B cell (primary cell): ENCODE measurements around the gene NEK5. TPM values are rescaled to one million over a fixed set of nuclear protein-coding genes. Genes with fewer than 3 reads are reported as not detected.

Experiments used
- ATAC-seq: fragments of 200-7000 bp; cut with Tn5 transposase; one replicate; pipeline ENCODE4 v1.10.0; 2021; ENCODE audit warnings: low read depth, mild to moderate bottlenecking, moderate number of reproducible peaks, moderate library complexity
- CTCF ChIA-PET: fragments of 350-600 bp; sonication (Branson Sonifier 250); formaldehyde crosslinking; loops from one replicate; lab custom pipeline; 2021; ENCODE audit warnings: antibody characterized with exemption, inconsistent platforms; lab: Charles Lee
- POLR2A ChIA-PET: fragments of 350-600 bp; sonication (Branson Sonifier 250); formaldehyde crosslinking; loops from one replicate; lab custom pipeline; 2021; ENCODE audit warnings: antibody characterized with exemption; lab: Charles Lee
- DNase-seq: peaks from one replicate; pipeline ENCODE4 v3.0.0; 2013
- H2AFZ ChIP-seq: 2 replicates; pipeline ENCODE4 v1.6.1; 2012; ENCODE audit warnings: mild to moderate bottlenecking, low read depth, low read length; ENCODE audit not compliant: insufficient read depth, poor library complexity, severe bottlenecking
- H3K27ac ChIP-seq, 2 donors: 1 replicate in 1 of 2; 2 replicates in 1 of 2; pipeline ENCODE4 v1.5.1; 2012 to 2013; ENCODE audit warnings: low read length in 2 of 2, mild to moderate bottlenecking in 2 of 2, moderate library complexity in 1 of 2
- H3K27me3 ChIP-seq, 4 experiments: fragments of 200-600 bp in 1 of 4; sonication (generic) in 1 of 4; replicated peaks in 1 of 4; 1 replicate in 2 of 4; 2 replicates in 2 of 4; pipeline versions ENCODE4 v1.6.1 to v1.7.0; 2013 to 2016; ENCODE audit warnings: low read length in 3 of 4, mild to moderate bottlenecking in 2 of 4, mixed read lengths in 1 of 4, moderate library complexity in 1 of 4; ENCODE audit not compliant: insufficient read depth in 4 of 4, control insufficient read depth in 3 of 4; ENCODE audit errors: control extremely low read depth in 1 of 4
- H3K36me3 ChIP-seq, 2 experiments: replicated peaks in 1 of 2; 1 replicate in 1 of 2; 2 replicates in 1 of 2; pipeline versions ENCODE4 v1.6.1 to v1.7.1; 2013; ENCODE audit warnings: low read length in 1 of 2; ENCODE audit not compliant: insufficient read depth in 2 of 2, control insufficient read depth in 1 of 2; ENCODE audit errors: control extremely low read depth in 1 of 2, extremely low read depth in 1 of 2
- H3K4me1 ChIP-seq, 2 donors: fragments of 200-600 bp in 1 of 2; sonication (generic) in 1 of 2; 1 replicate in 1 of 2; 2 replicates in 1 of 2; pipeline versions ENCODE4 v1.5.1 to v1.6.1; 2013 to 2017; ENCODE audit warnings: low read length in 2 of 2; ENCODE audit not compliant: control insufficient read depth in 2 of 2, insufficient read depth in 2 of 2
- H3K4me2 ChIP-seq: replicated peaks from 2 replicates; pipeline ENCODE3; 2012; ENCODE audit warnings: mild to moderate bottlenecking, low read depth, low read length; ENCODE audit not compliant: poor library complexity, severe bottlenecking
- H3K4me3 ChIP-seq, 5 experiments: fragments of 200-600 bp in 1 of 5; sonication (generic) in 1 of 5; 1 replicate in 3 of 5; 2 replicates in 2 of 5; pipeline versions ENCODE4 v1.5.1 to v1.7.0; 2011 to 2016; ENCODE audit warnings: low read length in 4 of 5, mild to moderate bottlenecking in 4 of 5, low read depth in 2 of 5, control low read depth in 1 of 5, moderate library complexity in 1 of 5; ENCODE audit not compliant: insufficient read depth in 1 of 5; ENCODE audit errors: control extremely low read depth in 1 of 5, extremely low read depth in 1 of 5
- H3K79me2 ChIP-seq: fragments of 200-600 bp; sonication (generic); one replicate; pipeline ENCODE4 v1.6.0; 2016; ENCODE audit warnings: low read length; ENCODE audit not compliant: control insufficient read depth, insufficient read depth
- H3K9ac ChIP-seq: fragments of 200-600 bp; sonication (generic); 2 replicates; pipeline ENCODE4 v1.6.1; 2017; ENCODE audit warnings: mild to moderate bottlenecking, low read length, moderate library complexity
- H3K9me3 ChIP-seq, 3 donors: one replicate each; pipeline versions ENCODE4 v1.6.1 to v1.7.1; 2013; ENCODE audit warnings: low read length in 2 of 3; ENCODE audit not compliant: control insufficient read depth in 2 of 3, insufficient read depth in 1 of 3; ENCODE audit errors: control extremely low read depth in 1 of 3
- H4K20me1 ChIP-seq: 2 replicates; pipeline ENCODE4 v1.6.0; 2012; ENCODE audit warnings: mild to moderate bottlenecking, low read length; ENCODE audit not compliant: insufficient read depth, control insufficient read depth, poor library complexity, severe bottlenecking
- H3K27ac Mint-ChIP-seq: one replicate; pipeline ENCODE4 v1.8.0; 2021; ENCODE audit warnings: mixed read lengths
- H3K27me3 Mint-ChIP-seq: one replicate; pipeline ENCODE4 v1.8.0; 2021; ENCODE audit warnings: mixed read lengths
- H3K4me1 Mint-ChIP-seq: one replicate; pipeline ENCODE4 v1.8.0; 2021; ENCODE audit warnings: mixed read lengths
- H3K4me3 Mint-ChIP-seq: one replicate; pipeline ENCODE4 v1.8.0; 2021; ENCODE audit warnings: mixed read lengths
- H3K9me3 Mint-ChIP-seq: one replicate; pipeline ENCODE4 v1.8.0; 2022; ENCODE audit warnings: mixed read lengths; ENCODE audit not compliant: insufficient read depth
- CTCF ChIP-seq: fragments of 200-600 bp; IDR thresholded peaks from one replicate; pipeline ENCODE4 v1.8.0; 2022; ENCODE audit warnings: antibody characterized with exemption, mild to moderate bottlenecking
- EZH2 ChIP-seq: IDR thresholded peaks from 2 replicates; pipeline ENCODE4 v1.6.1; 2012; ENCODE audit warnings: borderline replicate concordance, low read depth, mild to moderate bottlenecking, moderate library complexity, low read length; ENCODE audit not compliant: insufficient read depth, poor library complexity, severe bottlenecking
- WGBS: methylation state at CpG from one replicate; pipeline ENCODE4 v1.1.5; 2013; ENCODE audit warnings: missing lambda C conversion rate; ENCODE audit not compliant: insufficient coverage; 5-methylcytosine and 5-hydroxymethylcytosine counted together
- intact Hi-C: fragments of 100-400 bp; cut with micrococcal nuclease; formaldehyde crosslinking; loops from one replicate; pipeline ENCODE4 v1.10.0; 2022
- polyA plus RNA-seq: library from polyadenylated mRNA; depleted of rRNA; stranded (reverse); fragments of >200 nt; gene quantifications from 2 replicates; pipeline ENCODE4 v1.2.3, GENCODE V29; 2012
- total RNA-seq, 2 donors: library from RNA; stranded (reverse); fragments of 120-200 nt in 1 of 2; gene quantifications; 1 replicate in 1 of 2; 2 replicates in 1 of 2; pipeline versions ENCODE4 v1.2.3 to v1.2.4, GENCODE V29; 2013 to 2022

The NEK5 gene
- total and polyA plus RNA-seq, 2 donors (not counting 1 experiment from before 2014, with no cell fraction given): not detected

GRCh38 chr13:51999510-51999911 is 129.4 kb downstream of the NEK5 start:
- TF ChIP-seq EZH2 (no peak), CTCF (no peak)
- no peaks in the 10 kb centered on the region for H3K9me3 ChIP-seq
- H3K4me3 Mint-ChIP-seq: no peak overlapping the region
- H3K4me2 ChIP-seq: no peak overlapping the region
- no peak overlapping the region for H3K9ac ChIP-seq
- no peaks in the 10 kb centered on the region for H3K9me3 Mint-ChIP-seq
- H3K27me3 Mint-ChIP-seq: peaks cover 39% of the 10 kb centered on the region
- H3K27ac ChIP-seq: no peak overlapping the region
- H2AFZ ChIP-seq: no peak overlapping the region
- no peak overlapping the region for H3K4me3 ChIP-seq
- ChIA-PET POLR2A (no interaction called here), CTCF (interaction anchor here (1.0 to 3.1 kb wide), 2 partner anchors 13 to 128 kb away, joined by 3 to 9 read pairs; partner anchors contain the start of gene ALG11)
- peaks cover 0 to 24% (median 2%) of the 10 kb centered on the region in 4 experiments for H3K27me3 ChIP-seq
- H4K20me1 ChIP-seq: no peaks in the 10 kb centered on the region
- ATAC-seq (no peak), DNase-seq (no peak)
- no peaks in the 10 kb centered on the region for H3K79me2 ChIP-seq
- H3K36me3 ChIP-seq: no peaks in the 10 kb centered on the region
- WGBS: 96% methylated on average over 13 of the region's 13 CpGs
- H3K4me1 ChIP-seq: no peaks in the 10 kb centered on the region
- intact Hi-C loops: no loop called here
- H3K4me1 Mint-ChIP-seq: no peaks in the 10 kb centered on the region
- no peak overlapping the region for H3K27ac Mint-ChIP-seq

- TF ChIP-seq EZH2 (no peak), CTCF (no peak)
- 65% methylated on average over 5 of the region's 6 CpGs for WGBS
- DNase-seq: no peak
- Histone ChIP-seq H3K27me3 (peaks cover 0 to 24% (median 2%) of the 10 kb centered on the region in 4 experiments), H3K4me3 (no peak overlapping the region), H3K4me2 (no peak overlapping the region), H3K27ac (no peak overlapping the region), H3K9ac (no peak overlapping the region), H3K4me1 (no peaks in the 10 kb centered on the region), H3K79me2 (no peaks in the 10 kb centered on the region), H4K20me1 (no peaks in the 10 kb centered on the region), H2AFZ (no peak overlapping the region), H3K9me3 (no peaks in the 10 kb centered on the region), H3K36me3 (no peaks in the 10 kb centered on the region)
- CTCF ChIA-PET: interaction anchor here (0.6 to 1.0 kb wide), 2 partner anchors 124 to 128 kb away, joined by 3 read pairs; no protein-coding TSS in a partner anchor
- Mint-ChIP-seq H3K9me3 (no peaks in the 10 kb centered on the region), H3K27me3 (peaks cover 39% of the 10 kb centered on the region), H3K27ac (no peak overlapping the region), H3K4me3 (no peak overlapping the region), H3K4me1 (no peaks in the 10 kb centered on the region)
- intact Hi-C loops: no loop called here
- ATAC-seq: no peak
- POLR2A ChIA-PET: no interaction called here
These were observed 130.0 kb downstream of the NEK5 start for GRCh38 chr13:51998723-51999509.
